HepG2 (cell line): ENCODE measurements around the gene KISS1R. TPM values are rescaled to one million over a fixed set of nuclear protein-coding genes. Genes with fewer than 3 reads are reported as not detected.

Source experiments
- ATAC-seq: fragments of 200-7000 bp; cut with Tn5 transposase; 3 replicates; pipeline ENCODE4 v1.9.1; 2020; ENCODE audit warnings: mild to moderate bottlenecking, moderate library complexity
- BruUV-seq: library from RNA; stranded (reverse); fragments of 400-500 nt; replicated peaks from 2 replicates; lab custom pipeline; 2021; lab: Mats Ljungman, UMichigan
- CTCF ChIA-PET: fragments of 300-600 bp; formaldehyde crosslinking; extraction: SDS; loops from one replicate; lab custom pipeline; 2021; ENCODE audit warnings: low total read pairs, inconsistent platforms, low intra/inter-chr PET ratio; lab: Yijun Ruan, JAX
- POLR2A ChIA-PET: fragments of 350-600 bp; sonication (Branson Sonifier 250); formaldehyde crosslinking; loops from one replicate; lab custom pipeline; 2020; ENCODE audit warnings: antibody characterized with exemption, inconsistent platforms; lab: Yijun Ruan, JAX
- DNase-seq: peaks from one replicate; pipeline ENCODE4 v3.0.0-alpha.2; 2015; ENCODE audit warnings: low spot score
- FAIRE-seq: peaks from 3 replicates; lab custom pipeline; 2011; peaks lifted over from hg19 to GRCh38; lab: Jason Lieb, UNC
- H2AFZ ChIP-seq: one replicate; pipeline ENCODE4 v1.6.1; 2011; ENCODE audit warnings: low read length, inconsistent platforms
- H3K27ac ChIP-seq: fragments of 300-600 bp; 3 replicates; pipeline ENCODE4 v1.8.0; 2011; ENCODE audit warnings: mixed run types, mild to moderate bottlenecking, mixed read lengths, low read length, inconsistent platforms; ENCODE audit not compliant: insufficient read depth; ENCODE audit errors: extremely low read length
- H3K27me3 ChIP-seq, 2 experiments: fragments of 200-600 bp in 1 of 2; 2 replicates in 1 of 2; 3 replicates in 1 of 2; pipeline versions ENCODE4 v1.6.0 to v1.8.0; 2011; ENCODE audit warnings: low read length in 2 of 2, mild to moderate bottlenecking in 2 of 2, moderate library complexity in 2 of 2, inconsistent platforms in 1 of 2; ENCODE audit not compliant: insufficient read depth in 2 of 2, control insufficient read depth in 1 of 2
- H3K36me3 ChIP-seq, 2 experiments: fragments of 200-600 bp in 1 of 2; replicated peaks in 1 of 2; 2 replicates in 1 of 2; 3 replicates in 1 of 2; pipeline versions ENCODE4 v1.5.1 to v1.8.0; 2011; ENCODE audit warnings: low read length in 2 of 2, inconsistent platforms in 1 of 2; ENCODE audit not compliant: insufficient read depth in 2 of 2, control insufficient read depth in 1 of 2
- H3K4me1 ChIP-seq: 2 replicates; pipeline ENCODE4 v1.5.1; 2012; ENCODE audit warnings: low read length, inconsistent platforms; ENCODE audit not compliant: insufficient read depth
- H3K4me2 ChIP-seq: 2 replicates; pipeline ENCODE4 v1.6.0; 2011; ENCODE audit warnings: low read depth, low read length, inconsistent platforms
- H3K4me3 ChIP-seq, 3 experiments: fragments of 200-600 bp in 1 of 3; sonication (generic), shearing (Covaris generic) in 1 of 3; replicated peaks in 1 of 3; 2 replicates each; pipeline ENCODE4 v1.5.1; 2011 to 2016; ENCODE audit warnings: low read length in 3 of 3, inconsistent platforms in 2 of 3, low read depth in 2 of 3, mild to moderate bottlenecking in 2 of 3, control low read depth in 1 of 3, mixed read lengths in 1 of 3; ENCODE audit not compliant: insufficient read depth in 1 of 3
- H3K79me2 ChIP-seq: one replicate; pipeline ENCODE4 v1.6.1; 2011; ENCODE audit warnings: low read length, inconsistent platforms; ENCODE audit not compliant: insufficient read depth
- H3K9ac ChIP-seq: 2 replicates; pipeline ENCODE4 v1.6.0; 2011; ENCODE audit warnings: mild to moderate bottlenecking, low read depth, low read length, inconsistent platforms; ENCODE audit not compliant: insufficient read depth
- H3K9me3 ChIP-seq: 2 replicates; pipeline ENCODE4 v1.5.1; 2012; ENCODE audit warnings: mild to moderate bottlenecking, low read length
- H4K20me1 ChIP-seq: 2 replicates; pipeline ENCODE4 v1.6.0; 2011; ENCODE audit warnings: inconsistent platforms, mild to moderate bottlenecking, low read length, moderate library complexity; ENCODE audit not compliant: insufficient read depth
- ARNT ChIP-seq: fragments of 450-650 bp; IDR thresholded peaks from 2 replicates; pipeline ENCODE4 v1.6.1; 2017
- BRCA1 ChIP-seq: sonication (generic); formaldehyde crosslinking; IDR thresholded peaks from 2 replicates; pipeline ENCODE4 v1.4.0; 2020; ENCODE audit warnings: missing genetic modification reagents
- HNRNPL ChIP-seq: fragments of 200-400 bp; formaldehyde crosslinking; IDR thresholded peaks from 2 replicates; pipeline ENCODE4 v1.6.1; 2017; ENCODE audit warnings: mild to moderate bottlenecking, low read depth, low read length
- KLF13 ChIP-seq: sonication (generic); formaldehyde crosslinking; IDR thresholded peaks from 2 replicates; pipeline ENCODE4 v1.4.0; 2020; ENCODE audit warnings: mild to moderate bottlenecking, missing genetic modification reagents
- TARDBP ChIP-seq: sonication (generic); formaldehyde crosslinking; IDR thresholded peaks from 2 replicates; pipeline ENCODE4 v1.8.0; 2022; ENCODE audit warnings: mild to moderate bottlenecking, missing genetic modification reagents
- U2AF1 ChIP-seq: fragments of 200-400 bp; formaldehyde crosslinking; optimal IDR thresholded peaks from 2 replicates; pipeline ENCODE3; 2017; ENCODE audit warnings: mild to moderate bottlenecking, low read depth, low read length
- ZNF121 ChIP-seq: sonication (generic); formaldehyde crosslinking; IDR thresholded peaks from 2 replicates; pipeline ENCODE4 v1.5.0; 2020; ENCODE audit warnings: mild to moderate bottlenecking, missing genetic modification reagents
- WGBS: methylation state at CpG from one replicate; pipeline ENCODE4 v1.1.6; 2017; ENCODE audit warnings: low lambda C conversion rate; 5-methylcytosine and 5-hydroxymethylcytosine counted together
- in situ Hi-C: cut with HindIII; loops from 2 replicates; pipeline ENCODE4 v1.10.0; 2017; ENCODE audit warnings: low pct_unique_long_range_greater_than_20kb; ENCODE audit not compliant: extremely low pct_ligation_motif_present
- intact Hi-C: fragments of 100-400 bp; cut with micrococcal nuclease; formaldehyde crosslinking; loops from one replicate; pipeline ENCODE4 v1.10.0; 2022; ENCODE audit not compliant: unreplicated experiment
- polyA plus RNA-seq, 8 experiments: library from polyadenylated mRNA; depleted of rRNA in 3 of 8; stranded (reverse) in 7 of 8; unstranded in 1 of 8; fragments of >200 nt; fragmentation: Illumina TruSeq in 4 of 8; extraction: Trizol in 4 of 8; gene quantifications; 2 replicates each; pipeline versions ENCODE4 v1.2.1 to v1.2.3, GENCODE V29; 2011 to 2016; ENCODE audit warnings: low read depth in 4 of 8, missing spikeins in 1 of 8, mixed read lengths in 1 of 8; ENCODE audit not compliant: insufficient read depth in 1 of 8
- total RNA-seq, 5 experiments: library from RNA; depleted of rRNA; stranded (reverse); fragments of >200 nt; fragmentation: Illumina TruSeq; extraction: Trizol; gene quantifications; 2 replicates each; pipeline ENCODE4 v1.2.3, GENCODE V29; 2016; ENCODE audit warnings: low read depth in 1 of 5
- TF ChIP-seq, protein P1 (sequence below): sonication (generic); formaldehyde crosslinking; IDR thresholded peaks from 2 replicates; pipeline ENCODE4 v1.5.0; 2020; ENCODE audit warnings: missing genetic modification reagents, mild to moderate bottlenecking, borderline replicate concordance
- TF ChIP-seq, protein P2 (sequence below): sonication (generic); formaldehyde crosslinking; IDR thresholded peaks from 2 replicates; pipeline ENCODE4 v1.4.0; 2020; ENCODE audit warnings: mild to moderate bottlenecking, missing genetic modification reagents, borderline replicate concordance
- TF ChIP-seq, protein P3 (sequence below): sonication (generic); formaldehyde crosslinking; IDR thresholded peaks from 2 replicates; pipeline ENCODE4 v1.5.1; 2020; ENCODE audit warnings: mild to moderate bottlenecking, missing genetic modification reagents, moderate library complexity

KISS1R gene
- total and polyA plus RNA-seq, 2 of the 13 experiments (the other 11 are each of a cell fraction or from before 2014, with no cell fraction given) = 1.1 to 10.2 TPM

DNA sequence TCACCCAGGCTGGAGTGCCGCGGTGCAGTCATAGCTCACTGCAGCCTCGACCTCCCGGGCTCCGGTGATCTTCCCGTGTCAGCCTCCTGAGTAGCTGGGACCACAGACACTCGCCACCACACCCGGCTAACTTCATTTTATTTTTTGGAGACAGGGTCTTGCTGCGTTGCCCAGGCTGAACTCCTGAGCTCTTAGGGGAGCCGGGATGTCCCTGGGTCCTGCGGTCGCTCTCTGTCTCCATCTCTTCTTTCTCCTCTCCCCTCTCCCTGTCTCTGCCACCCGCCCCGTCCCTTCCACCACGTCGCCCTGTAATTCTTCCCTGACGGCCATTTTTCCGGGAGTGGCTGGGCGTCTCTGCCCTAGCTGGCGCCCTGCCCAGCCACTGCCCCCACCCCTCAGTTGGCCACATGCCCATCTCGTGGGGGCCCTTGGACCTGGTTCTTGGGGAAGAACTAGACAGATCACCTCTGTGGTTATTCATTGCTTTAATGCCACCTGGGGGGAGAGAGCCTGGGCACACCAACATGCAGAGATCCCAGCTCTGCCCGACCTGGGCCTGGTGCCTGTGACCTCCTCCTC lies 27.6 kb downstream of the KISS1R start:
- CTCF ChIA-PET = no interaction called here
- in situ Hi-C loops (no loop called here), intact Hi-C loops (no loop called here)
- no peak overlapping the region for H2AFZ ChIP-seq
- TF ChIP-seq U2AF1 (no peak), ARNT (no peak), ZNF121 (CRISPR knock-in tag) (peak; percentile 83), TARDBP (CRISPR knock-in tag) (0 out of 2 replicates have a peak, but pooled peaks have one; percentile 30), BRCA1 (no peak), HNRNPL (peak; percentile 72; the same call in 1 of the 2 replicates), KLF13 (CRISPR knock-in tag) (no peak)
- TF ChIP-seq, protein P1, sequence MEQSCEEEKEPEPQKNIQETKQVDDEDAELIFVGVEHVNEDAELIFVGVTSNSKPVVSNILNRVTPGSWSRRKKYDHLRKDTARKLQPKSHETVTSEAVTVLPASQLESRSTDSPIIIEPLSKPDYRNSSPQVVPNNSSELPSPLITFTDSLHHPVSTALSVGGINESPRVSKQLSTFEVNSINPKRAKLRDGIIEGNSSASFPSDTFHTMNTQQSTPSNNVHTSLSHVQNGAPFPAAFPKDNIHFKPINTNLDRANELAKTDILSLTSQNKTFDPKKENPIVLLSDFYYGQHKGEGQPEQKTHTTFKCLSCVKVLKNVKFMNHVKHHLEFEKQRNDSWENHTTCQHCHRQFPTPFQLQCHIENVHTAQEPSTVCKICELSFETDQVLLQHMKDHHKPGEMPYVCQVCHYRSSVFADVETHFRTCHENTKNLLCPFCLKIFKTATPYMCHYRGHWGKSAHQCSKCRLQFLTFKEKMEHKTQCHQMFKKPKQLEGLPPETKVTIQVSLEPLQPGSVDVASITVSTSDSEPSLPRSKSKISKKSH (CRISPR knock-in tag) = no peak
- TF ChIP-seq, protein P2, sequence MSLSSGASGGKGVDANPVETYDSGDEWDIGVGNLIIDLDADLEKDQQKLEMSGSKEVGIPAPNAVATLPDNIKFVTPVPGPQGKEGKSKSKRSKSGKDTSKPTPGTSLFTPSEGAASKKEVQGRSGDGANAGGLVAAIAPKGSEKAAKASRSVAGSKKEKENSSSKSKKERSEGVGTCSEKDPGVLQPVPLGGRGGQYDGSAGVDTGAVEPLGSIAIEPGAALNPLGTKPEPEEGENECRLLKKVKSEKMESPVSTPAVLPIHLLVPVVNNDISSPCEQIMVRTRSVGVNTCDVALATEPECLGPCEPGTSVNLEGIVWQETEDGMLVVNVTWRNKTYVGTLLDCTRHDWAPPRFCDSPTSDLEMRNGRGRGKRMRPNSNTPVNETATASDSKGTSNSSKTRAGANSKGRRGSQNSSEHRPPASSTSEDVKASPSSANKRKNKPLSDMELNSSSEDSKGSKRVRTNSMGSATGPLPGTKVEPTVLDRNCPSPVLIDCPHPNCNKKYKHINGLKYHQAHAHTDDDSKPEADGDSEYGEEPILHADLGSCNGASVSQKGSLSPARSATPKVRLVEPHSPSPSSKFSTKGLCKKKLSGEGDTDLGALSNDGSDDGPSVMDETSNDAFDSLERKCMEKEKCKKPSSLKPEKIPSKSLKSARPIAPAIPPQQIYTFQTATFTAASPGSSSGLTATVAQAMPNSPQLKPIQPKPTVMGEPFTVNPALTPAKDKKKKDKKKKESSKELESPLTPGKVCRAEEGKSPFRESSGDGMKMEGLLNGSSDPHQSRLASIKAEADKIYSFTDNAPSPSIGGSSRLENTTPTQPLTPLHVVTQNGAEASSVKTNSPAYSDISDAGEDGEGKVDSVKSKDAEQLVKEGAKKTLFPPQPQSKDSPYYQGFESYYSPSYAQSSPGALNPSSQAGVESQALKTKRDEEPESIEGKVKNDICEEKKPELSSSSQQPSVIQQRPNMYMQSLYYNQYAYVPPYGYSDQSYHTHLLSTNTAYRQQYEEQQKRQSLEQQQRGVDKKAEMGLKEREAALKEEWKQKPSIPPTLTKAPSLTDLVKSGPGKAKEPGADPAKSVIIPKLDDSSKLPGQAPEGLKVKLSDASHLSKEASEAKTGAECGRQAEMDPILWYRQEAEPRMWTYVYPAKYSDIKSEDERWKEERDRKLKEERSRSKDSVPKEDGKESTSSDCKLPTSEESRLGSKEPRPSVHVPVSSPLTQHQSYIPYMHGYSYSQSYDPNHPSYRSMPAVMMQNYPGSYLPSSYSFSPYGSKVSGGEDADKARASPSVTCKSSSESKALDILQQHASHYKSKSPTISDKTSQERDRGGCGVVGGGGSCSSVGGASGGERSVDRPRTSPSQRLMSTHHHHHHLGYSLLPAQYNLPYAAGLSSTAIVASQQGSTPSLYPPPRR (CRISPR knock-in tag) = no peak
- TF ChIP-seq, protein P3, sequence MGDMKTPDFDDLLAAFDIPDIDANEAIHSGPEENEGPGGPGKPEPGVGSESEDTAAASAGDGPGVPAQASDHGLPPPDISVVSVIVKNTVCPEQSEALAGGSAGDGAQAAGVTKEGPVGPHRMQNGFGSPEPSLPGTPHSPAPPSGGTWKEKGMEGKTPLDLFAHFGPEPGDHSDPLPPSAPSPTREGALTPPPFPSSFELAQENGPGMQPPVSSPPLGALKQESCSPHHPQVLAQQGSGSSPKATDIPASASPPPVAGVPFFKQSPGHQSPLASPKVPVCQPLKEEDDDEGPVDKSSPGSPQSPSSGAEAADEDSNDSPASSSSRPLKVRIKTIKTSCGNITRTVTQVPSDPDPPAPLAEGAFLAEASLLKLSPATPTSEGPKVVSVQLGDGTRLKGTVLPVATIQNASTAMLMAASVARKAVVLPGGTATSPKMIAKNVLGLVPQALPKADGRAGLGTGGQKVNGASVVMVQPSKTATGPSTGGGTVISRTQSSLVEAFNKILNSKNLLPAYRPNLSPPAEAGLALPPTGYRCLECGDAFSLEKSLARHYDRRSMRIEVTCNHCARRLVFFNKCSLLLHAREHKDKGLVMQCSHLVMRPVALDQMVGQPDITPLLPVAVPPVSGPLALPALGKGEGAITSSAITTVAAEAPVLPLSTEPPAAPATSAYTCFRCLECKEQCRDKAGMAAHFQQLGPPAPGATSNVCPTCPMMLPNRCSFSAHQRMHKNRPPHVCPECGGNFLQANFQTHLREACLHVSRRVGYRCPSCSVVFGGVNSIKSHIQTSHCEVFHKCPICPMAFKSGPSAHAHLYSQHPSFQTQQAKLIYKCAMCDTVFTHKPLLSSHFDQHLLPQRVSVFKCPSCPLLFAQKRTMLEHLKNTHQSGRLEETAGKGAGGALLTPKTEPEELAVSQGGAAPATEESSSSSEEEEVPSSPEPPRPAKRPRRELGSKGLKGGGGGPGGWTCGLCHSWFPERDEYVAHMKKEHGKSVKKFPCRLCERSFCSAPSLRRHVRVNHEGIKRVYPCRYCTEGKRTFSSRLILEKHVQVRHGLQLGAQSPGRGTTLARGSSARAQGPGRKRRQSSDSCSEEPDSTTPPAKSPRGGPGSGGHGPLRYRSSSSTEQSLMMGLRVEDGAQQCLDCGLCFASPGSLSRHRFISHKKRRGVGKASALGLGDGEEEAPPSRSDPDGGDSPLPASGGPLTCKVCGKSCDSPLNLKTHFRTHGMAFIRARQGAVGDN (CRISPR knock-in tag) = peak; percentile 15
- H3K9ac ChIP-seq = no peak overlapping the region
- BruUV-seq = no TSS peak
- H3K9me3 ChIP-seq = no peaks in the 10 kb centered on the region
- H4K20me1 ChIP-seq = peaks cover 63% of the 10 kb centered on the region; the same call in 1 of the 2 replicates
- peaks cover 40% of the 10 kb centered on the region for H3K4me1 ChIP-seq
- no peak overlapping the region for H3K4me2 ChIP-seq
- peaks cover 22 to 70% of the 10 kb centered on the region in 2 experiments for H3K36me3 ChIP-seq
- DNase-seq (no peak), FAIRE-seq (no peak), ATAC-seq (no peak)
- no peak overlapping the region for H3K4me3 ChIP-seq
- POLR2A ChIA-PET = no interaction called here
- H3K79me2 ChIP-seq = peaks cover 81% of the 10 kb centered on the region
- no peaks in the 10 kb centered on the region; a peak in 1 of 5 replicates for H3K27me3 ChIP-seq
- 94% methylated on average over 22 of the region's 22 CpGs for WGBS
- H3K27ac ChIP-seq = no peak overlapping the region
